Endodermal cell (in vitro differentiated cells): ENCODE data around the gene SEPTIN8. TPM values are rescaled to one million over a fixed set of nuclear protein-coding genes. Genes with fewer than 3 reads are reported as not detected.

Experiments
- DNase-seq: peaks from one replicate; pipeline ENCODE4 v3.0.0-alpha.2; 2017
- H3K27ac ChIP-seq: 2 replicates; pipeline ENCODE4 v1.5.1; 2013; ENCODE audit warnings: mild to moderate bottlenecking, low read depth, low read length, moderate library complexity
- H3K27me3 ChIP-seq: 2 replicates; pipeline ENCODE4 v1.6.1; 2013; ENCODE audit warnings: mild to moderate bottlenecking, low read length, moderate library complexity; ENCODE audit not compliant: insufficient read depth, control insufficient read depth, poor library complexity, severe bottlenecking
- H3K36me3 ChIP-seq: 2 replicates; pipeline ENCODE4 v1.7.0; 2013; ENCODE audit warnings: mild to moderate bottlenecking, low read length, moderate library complexity; ENCODE audit not compliant: control insufficient read depth, insufficient read depth
- H3K4me1 ChIP-seq: one replicate; pipeline ENCODE4 v1.7.0; 2013; ENCODE audit warnings: low read length; ENCODE audit not compliant: control insufficient read depth, insufficient read depth
- H3K4me3 ChIP-seq: 2 replicates; pipeline ENCODE4 v1.5.1; 2013; ENCODE audit warnings: mild to moderate bottlenecking, low read length, moderate library complexity
- H3K9ac ChIP-seq: 2 replicates; pipeline ENCODE4 v1.6.1; 2013; ENCODE audit warnings: mild to moderate bottlenecking, low read length, moderate library complexity; ENCODE audit not compliant: poor library complexity, severe bottlenecking; ENCODE audit errors: extremely low read depth
- H3K9me3 ChIP-seq: 2 replicates; pipeline ENCODE4 v1.6.1; 2013; ENCODE audit warnings: mild to moderate bottlenecking, low read length, moderate library complexity; ENCODE audit not compliant: control insufficient read depth
- H3K27ac Mint-ChIP-seq: 2 replicates; pipeline ENCODE4 v1.8.0; 2020; ENCODE audit warnings: mixed read lengths
- H3K27me3 Mint-ChIP-seq: 2 replicates; pipeline ENCODE4 v1.8.0; 2021; ENCODE audit warnings: mild to moderate bottlenecking, mixed read lengths; ENCODE audit not compliant: insufficient read depth
- H3K36me3 Mint-ChIP-seq: 2 replicates; pipeline ENCODE4 v1.8.0; 2020; ENCODE audit warnings: low read depth, mixed read lengths
- H3K4me1 Mint-ChIP-seq: 2 replicates; pipeline ENCODE4 v1.8.0; 2020; ENCODE audit warnings: mixed read lengths
- H3K4me3 Mint-ChIP-seq: 2 replicates; pipeline ENCODE4 v1.8.0; 2020; ENCODE audit warnings: mild to moderate bottlenecking, moderate library complexity, mixed read lengths
- H3K9me3 Mint-ChIP-seq: 2 replicates; pipeline ENCODE4 v1.8.0; 2020; ENCODE audit warnings: mild to moderate bottlenecking, mixed read lengths
- CTCF ChIP-seq: fragments of 200-600 bp; sonication (generic); conservative IDR thresholded peaks from 2 replicates; pipeline ENCODE4 v1.5.0; 2021; ENCODE audit warnings: antibody characterized with exemption, mild to moderate bottlenecking
- WGBS, 2 experiments: methylation state at CpG; one replicate each; pipeline versions ENCODE4 v1.1.5 to v1.1.7; 2013; ENCODE audit warnings: missing lambda C conversion rate in 2 of 2, mixed read lengths in 1 of 2; ENCODE audit not compliant: insufficient coverage in 1 of 2, insufficient read length in 1 of 2; 5-methylcytosine and 5-hydroxymethylcytosine counted together
- total RNA-seq, 2 donors: library from RNA; stranded (reverse); fragmentation: NEBNext Ultra II Directional in 1 of 2; extraction: Animal tissue kit (Norgen Biotek cat#: 25700) in 1 of 2; gene quantifications; 2 replicates in 1 of 2; 3 replicates in 1 of 2; pipeline ENCODE4 v1.2.1, GENCODE V29; 2021

SEPTIN8 gene
- total RNA-seq, 2 donors from 2014 or later: 49.0 to 56.7 TPM

- Mint-ChIP-seq H3K4me1 (peaks cover 11% of the 10 kb centered on the region), H3K27ac (no peak overlapping the region), H3K36me3 (no peaks in the 10 kb centered on the region), H3K27me3 (peaks cover 54% of the 10 kb centered on the region), H3K4me3 (no peak overlapping the region), H3K9me3 (no peaks in the 10 kb centered on the region)
- Histone ChIP-seq H3K27me3 (peaks cover 59% of the 10 kb centered on the region), H3K36me3 (no peaks in the 10 kb centered on the region), H3K27ac (no peak overlapping the region), H3K9ac (no peak overlapping the region), H3K4me3 (no peak overlapping the region), H3K9me3 (no peaks in the 10 kb centered on the region), H3K4me1 (no peaks in the 10 kb centered on the region)
- no peak for DNase-seq
- WGBS, 2 experiments: 94 to 98% methylated on average over 7 of the region's 7 CpGs
- no peak for TF ChIP-seq CTCF
Measured at GRCh38 chr5:132751444-132751843, 25.6 kb downstream of the SEPTIN8 start.

DNA sequence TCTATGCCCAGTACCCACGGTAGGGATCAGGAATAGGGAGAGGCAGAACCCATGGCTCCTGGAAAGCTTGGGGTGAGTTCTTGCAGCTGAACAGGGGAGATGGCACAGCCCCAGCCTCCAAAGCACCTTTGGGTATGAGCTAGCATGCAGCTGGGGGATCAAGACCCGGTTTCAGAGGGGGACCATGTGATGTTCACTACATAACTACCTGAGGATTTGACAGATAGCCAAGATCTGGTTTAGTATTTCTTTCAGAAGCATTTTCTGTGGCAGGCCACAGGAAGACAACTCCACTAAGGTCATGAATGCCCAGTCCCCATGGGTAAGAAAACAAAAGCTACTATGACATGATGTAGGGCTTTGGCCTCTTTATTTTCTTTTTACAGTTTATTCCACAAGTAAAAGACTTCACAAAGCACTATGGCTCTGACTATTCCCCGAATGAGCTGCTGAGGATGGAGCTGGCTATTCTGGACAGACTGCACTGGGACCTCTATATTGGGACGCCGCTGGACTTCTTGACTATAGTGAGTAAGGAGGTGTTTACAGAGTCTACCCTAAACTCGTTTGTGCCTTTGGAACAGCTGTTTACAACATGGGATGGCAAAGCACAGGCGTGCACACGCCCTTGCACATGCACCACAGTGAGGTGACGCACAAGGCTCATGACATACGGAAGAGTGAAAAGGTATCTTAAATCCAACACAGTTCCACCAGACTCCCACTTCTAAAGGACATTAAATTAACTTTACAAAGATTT is 26.4 kb downstream of the SEPTIN8 start:
- TF ChIP-seq CTCF: no peak
- H3K9me3 ChIP-seq: no peaks in the 10 kb centered on the region
- no peaks in the 10 kb centered on the region for H3K4me1 ChIP-seq
- peaks cover 61% of the 10 kb centered on the region for H3K27me3 Mint-ChIP-seq
- no peak overlapping the region for H3K27ac Mint-ChIP-seq
- no peaks in the 10 kb centered on the region for H3K36me3 ChIP-seq
- no peak overlapping the region for H3K4me3 Mint-ChIP-seq
- no peak overlapping the region for H3K4me3 ChIP-seq
- H3K4me1 Mint-ChIP-seq: peaks cover 11% of the 10 kb centered on the region
- no peak overlapping the region for H3K27ac ChIP-seq
- H3K27me3 ChIP-seq: peaks cover 66% of the 10 kb centered on the region
- no peak overlapping the region for H3K9ac ChIP-seq
- H3K9me3 Mint-ChIP-seq: no peaks in the 10 kb centered on the region
- H3K36me3 Mint-ChIP-seq: no peaks in the 10 kb centered on the region
- DNase-seq: no peak
- 88 to 90% methylated on average over 6 to 10 of the region's 10 CpGs for WGBS, 2 experiments

DNA sequence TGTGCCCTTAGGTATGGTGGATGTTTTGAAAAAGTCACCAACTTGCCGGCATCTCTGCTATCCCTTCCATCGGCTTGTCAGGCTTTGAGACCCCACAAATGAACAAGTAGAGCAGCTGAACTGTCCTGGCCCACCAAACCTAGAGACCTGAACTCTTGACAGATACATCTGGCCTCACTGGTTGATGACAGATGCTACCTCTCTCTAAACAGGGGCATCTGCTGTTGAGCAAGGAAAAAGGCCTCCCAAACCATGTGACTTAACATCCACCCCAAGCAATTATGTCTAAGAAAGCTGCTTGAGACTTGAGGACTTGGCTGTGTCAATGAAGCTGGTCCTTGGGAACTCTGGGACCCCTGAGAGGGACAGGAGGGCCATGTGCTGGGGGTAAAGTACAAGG is 27.5 kb downstream of the SEPTIN8 start:
- no peak for TF ChIP-seq CTCF
- Mint-ChIP-seq H3K9me3 (no peaks in the 10 kb centered on the region), H3K27me3 (peaks cover 70% of the 10 kb centered on the region), H3K36me3 (no peaks in the 10 kb centered on the region), H3K27ac (no peak overlapping the region), H3K4me1 (peaks cover 4% of the 10 kb centered on the region), H3K4me3 (no peak overlapping the region)
- no peak for DNase-seq
- H3K27me3 ChIP-seq: peaks cover 77% of the 10 kb centered on the region
- H3K27ac ChIP-seq: no peak overlapping the region
- no peaks in the 10 kb centered on the region for H3K9me3 ChIP-seq
- H3K4me3 ChIP-seq: no peak overlapping the region
- no peak overlapping the region for H3K9ac ChIP-seq
- whole genome bisulfite sequencing, 2 experiments: 85 to 93% methylated on average over 2 of the region's 2 CpGs
- H3K4me1 ChIP-seq: no peaks in the 10 kb centered on the region
- no peaks in the 10 kb centered on the region for H3K36me3 ChIP-seq
